Glomerular endothelial cell (primary cell): ENCODE measurements around the gene IAH1. TPM values are rescaled to one million over a fixed set of nuclear protein-coding genes. Genes with fewer than 3 reads are reported as not detected.

Source experiments
- DNase-seq: peaks from one replicate; pipeline ENCODE4 v3.0.0-alpha.2; 2011; ENCODE audit warnings: low read depth, low spot score; ENCODE audit errors: extremely low read depth
- total RNA-seq: library from RNA; depleted of rRNA; stranded (reverse); fragments of >200 nt; gene quantifications from 2 replicates; pipeline ENCODE4 v1.2.3, GENCODE V29; 2015

IAH1 gene
- 27.1 and 42.2 TPM in 2 replicates for total RNA-seq

- no peak for DNase-seq
Measured at GRCh38 chr2:9474361-9475057, at the start of gene IAH1. Gene IAH1, plus strand, starts transcription at chr2:9474551. Its CDS starts 16 bp downstream, at chr2:9474567.

- DNase-seq, result no peak
Measured at GRCh38 chr2:9428965-9429577, 45.3 kb upstream of the IAH1 start.

GRCh38 chr2:9430316-9431293 is 43.7 kb upstream of the IAH1 start:
- no peak for DNase-seq

- DNase-seq, result no peak
Measured at GRCh38 chr2:9434489-9434888, 39.9 kb upstream of the IAH1 start.

GRCh38 chr2:9439536-9439935 is 34.8 kb upstream of the IAH1 start:
- no peak for DNase-seq

GRCh38 chr2:9440058-9440727 is 34.2 kb upstream of the IAH1 start:
- no peak for DNase-seq

- no peak for DNase-seq
Measured at GRCh38 chr2:9441556-9441955, 32.8 kb upstream of the IAH1 start.

- DNase-seq, result no peak
Measured at GRCh38 chr2:9443526-9443925, 30.8 kb upstream of the IAH1 start.

GRCh38 chr2:9445089-9445488 is 29.3 kb upstream of the IAH1 start:
- DNase-seq, result no peak

- no peak for DNase-seq
Measured at GRCh38 chr2:9451231-9451630, 23.1 kb upstream of the IAH1 start.

GRCh38 chr2:9460441-9461017 is 13.8 kb upstream of the IAH1 start:
- DNase-seq, result no peak

- no peak for DNase-seq
Measured at GRCh38 chr2:9461079-9461478, 13.3 kb upstream of the IAH1 start.

- DNase-seq, result no peak
Measured at GRCh38 chr2:9462313-9462712, 12.0 kb upstream of the IAH1 start.

GRCh38 chr2:9462886-9463697 is 11.3 kb upstream of the IAH1 start:
- DNase-seq, result no peak

GRCh38 chr2:9463698-9464034 is 10.7 kb upstream of the IAH1 start:
- no peak for DNase-seq

- no peak for DNase-seq
Measured at GRCh38 chr2:9465170-9465569, 9.2 kb upstream of the IAH1 start.

- DNase-seq, result no peak
Measured at GRCh38 chr2:9466147-9466683, 8.1 kb upstream of the IAH1 start.

GRCh38 chr2:9467687-9468086 is 6.7 kb upstream of the IAH1 start:
- no peak for DNase-seq

GRCh38 chr2:9471206-9471605 is 3.1 kb upstream of the IAH1 start:
- no peak for DNase-seq

- DNase-seq, result no peak
Measured at GRCh38 chr2:9472511-9472910, 1.8 kb upstream of the IAH1 start.
